B cell (primary cell): ENCODE data around the gene MEIKIN. TPM values are rescaled to one million over a fixed set of nuclear protein-coding genes. Genes with fewer than 3 reads are reported as not detected.

Experiments used
- ATAC-seq: fragments of 200-7000 bp; cut with Tn5 transposase; one replicate; pipeline ENCODE4 v1.10.0; 2021; ENCODE audit warnings: low read depth, mild to moderate bottlenecking, moderate number of reproducible peaks, moderate library complexity
- CTCF ChIA-PET: fragments of 350-600 bp; sonication (Branson Sonifier 250); formaldehyde crosslinking; loops from one replicate; lab custom pipeline; 2021; ENCODE audit warnings: antibody characterized with exemption, inconsistent platforms; lab: Charles Lee
- POLR2A ChIA-PET: fragments of 350-600 bp; sonication (Branson Sonifier 250); formaldehyde crosslinking; loops from one replicate; lab custom pipeline; 2021; ENCODE audit warnings: antibody characterized with exemption; lab: Charles Lee
- DNase-seq: peaks from one replicate; pipeline ENCODE4 v3.0.0; 2013
- H2AFZ ChIP-seq: 2 replicates; pipeline ENCODE4 v1.6.1; 2012; ENCODE audit warnings: mild to moderate bottlenecking, low read depth, low read length; ENCODE audit not compliant: insufficient read depth, poor library complexity, severe bottlenecking
- H3K27ac ChIP-seq, 2 donors: 1 replicate in 1 of 2; 2 replicates in 1 of 2; pipeline ENCODE4 v1.5.1; 2012 to 2013; ENCODE audit warnings: low read length in 2 of 2, mild to moderate bottlenecking in 2 of 2, moderate library complexity in 1 of 2
- H3K27me3 ChIP-seq, 4 experiments: fragments of 200-600 bp in 1 of 4; sonication (generic) in 1 of 4; replicated peaks in 1 of 4; 1 replicate in 2 of 4; 2 replicates in 2 of 4; pipeline versions ENCODE4 v1.6.1 to v1.7.0; 2013 to 2016; ENCODE audit warnings: low read length in 3 of 4, mild to moderate bottlenecking in 2 of 4, mixed read lengths in 1 of 4, moderate library complexity in 1 of 4; ENCODE audit not compliant: insufficient read depth in 4 of 4, control insufficient read depth in 3 of 4; ENCODE audit errors: control extremely low read depth in 1 of 4
- H3K36me3 ChIP-seq, 2 experiments: replicated peaks in 1 of 2; 1 replicate in 1 of 2; 2 replicates in 1 of 2; pipeline versions ENCODE4 v1.6.1 to v1.7.1; 2013; ENCODE audit warnings: low read length in 1 of 2; ENCODE audit not compliant: insufficient read depth in 2 of 2, control insufficient read depth in 1 of 2; ENCODE audit errors: control extremely low read depth in 1 of 2, extremely low read depth in 1 of 2
- H3K4me1 ChIP-seq, 2 donors: fragments of 200-600 bp in 1 of 2; sonication (generic) in 1 of 2; 1 replicate in 1 of 2; 2 replicates in 1 of 2; pipeline versions ENCODE4 v1.5.1 to v1.6.1; 2013 to 2017; ENCODE audit warnings: low read length in 2 of 2; ENCODE audit not compliant: control insufficient read depth in 2 of 2, insufficient read depth in 2 of 2
- H3K4me2 ChIP-seq: replicated peaks from 2 replicates; pipeline ENCODE3; 2012; ENCODE audit warnings: mild to moderate bottlenecking, low read depth, low read length; ENCODE audit not compliant: poor library complexity, severe bottlenecking
- H3K4me3 ChIP-seq, 5 experiments: fragments of 200-600 bp in 1 of 5; sonication (generic) in 1 of 5; 1 replicate in 3 of 5; 2 replicates in 2 of 5; pipeline versions ENCODE4 v1.5.1 to v1.7.0; 2011 to 2016; ENCODE audit warnings: low read length in 4 of 5, mild to moderate bottlenecking in 4 of 5, low read depth in 2 of 5, control low read depth in 1 of 5, moderate library complexity in 1 of 5; ENCODE audit not compliant: insufficient read depth in 1 of 5; ENCODE audit errors: control extremely low read depth in 1 of 5, extremely low read depth in 1 of 5
- H3K79me2 ChIP-seq: fragments of 200-600 bp; sonication (generic); one replicate; pipeline ENCODE4 v1.6.0; 2016; ENCODE audit warnings: low read length; ENCODE audit not compliant: control insufficient read depth, insufficient read depth
- H3K9ac ChIP-seq: fragments of 200-600 bp; sonication (generic); 2 replicates; pipeline ENCODE4 v1.6.1; 2017; ENCODE audit warnings: mild to moderate bottlenecking, low read length, moderate library complexity
- H3K9me3 ChIP-seq, 3 donors: one replicate each; pipeline versions ENCODE4 v1.6.1 to v1.7.1; 2013; ENCODE audit warnings: low read length in 2 of 3; ENCODE audit not compliant: control insufficient read depth in 2 of 3, insufficient read depth in 1 of 3; ENCODE audit errors: control extremely low read depth in 1 of 3
- H4K20me1 ChIP-seq: 2 replicates; pipeline ENCODE4 v1.6.0; 2012; ENCODE audit warnings: mild to moderate bottlenecking, low read length; ENCODE audit not compliant: insufficient read depth, control insufficient read depth, poor library complexity, severe bottlenecking
- H3K27ac Mint-ChIP-seq: one replicate; pipeline ENCODE4 v1.8.0; 2021; ENCODE audit warnings: mixed read lengths
- H3K27me3 Mint-ChIP-seq: one replicate; pipeline ENCODE4 v1.8.0; 2021; ENCODE audit warnings: mixed read lengths
- H3K4me1 Mint-ChIP-seq: one replicate; pipeline ENCODE4 v1.8.0; 2021; ENCODE audit warnings: mixed read lengths
- H3K4me3 Mint-ChIP-seq: one replicate; pipeline ENCODE4 v1.8.0; 2021; ENCODE audit warnings: mixed read lengths
- H3K9me3 Mint-ChIP-seq: one replicate; pipeline ENCODE4 v1.8.0; 2022; ENCODE audit warnings: mixed read lengths; ENCODE audit not compliant: insufficient read depth
- EZH2 ChIP-seq: IDR thresholded peaks from 2 replicates; pipeline ENCODE4 v1.6.1; 2012; ENCODE audit warnings: borderline replicate concordance, low read depth, mild to moderate bottlenecking, moderate library complexity, low read length; ENCODE audit not compliant: insufficient read depth, poor library complexity, severe bottlenecking
- WGBS: methylation state at CpG from one replicate; pipeline ENCODE4 v1.1.5; 2013; ENCODE audit warnings: missing lambda C conversion rate; ENCODE audit not compliant: insufficient coverage; 5-methylcytosine and 5-hydroxymethylcytosine counted together
- intact Hi-C: fragments of 100-400 bp; cut with micrococcal nuclease; formaldehyde crosslinking; loops from one replicate; pipeline ENCODE4 v1.10.0; 2022
- polyA plus RNA-seq: library from polyadenylated mRNA; depleted of rRNA; stranded (reverse); fragments of >200 nt; gene quantifications from 2 replicates; pipeline ENCODE4 v1.2.3, GENCODE V29; 2012
- total RNA-seq, 2 donors: library from RNA; stranded (reverse); fragments of 120-200 nt in 1 of 2; gene quantifications; 1 replicate in 1 of 2; 2 replicates in 1 of 2; pipeline versions ENCODE4 v1.2.3 to v1.2.4, GENCODE V29; 2013 to 2022
- TF ChIP-seq, protein P1 (sequence below): fragments of 200-600 bp; IDR thresholded peaks from one replicate; pipeline ENCODE4 v1.8.0; 2022; ENCODE audit warnings: antibody characterized with exemption, mild to moderate bottlenecking

MEIKIN gene
- total and polyA plus RNA-seq, 2 donors (not counting 1 experiment from before 2014, with no cell fraction given): not detected

GRCh38 chr5:131795879-131796792, 149.3 kb downstream of the MEIKIN start:
- Histone ChIP-seq H3K27ac (peak overlapping the region; percentile 82 to 100), H3K4me1 (peaks cover 15 to 21% of the 10 kb centered on the region in 2 donors), H3K36me3 (no peaks in the 10 kb centered on the region), H3K4me2 (peak overlapping the region; percentile 99), H3K9ac (peak overlapping the region; percentile 99), H3K4me3 (peak overlapping the region; percentile 66 to 82 (median 76)), H3K27me3 (no peaks in the 10 kb centered on the region), H4K20me1 (peaks cover 15% of the 10 kb centered on the region), H3K9me3 (no peaks in the 10 kb centered on the region), H2AFZ (peak overlapping the region; percentile 99), H3K79me2 (peaks cover 65% of the 10 kb centered on the region)
- CTCF ChIA-PET: interaction anchor here (0.9 to 2.1 kb wide), 2 partner anchors 149 to 206 kb away, joined by 6 to 10 read pairs; no protein-coding TSS in a partner anchor
- Mint-ChIP-seq H3K4me1 (peaks cover 42% of the 10 kb centered on the region), H3K27ac (peak overlapping the region; percentile 96), H3K4me3 (peak overlapping the region; percentile 98), H3K27me3 (no peaks in the 10 kb centered on the region), H3K9me3 (no peaks in the 10 kb centered on the region)
- DNase-seq: no peak
- ATAC-seq: peak; percentile 18
- TF ChIP-seq EZH2: no peak
- TF ChIP-seq, protein P1, sequence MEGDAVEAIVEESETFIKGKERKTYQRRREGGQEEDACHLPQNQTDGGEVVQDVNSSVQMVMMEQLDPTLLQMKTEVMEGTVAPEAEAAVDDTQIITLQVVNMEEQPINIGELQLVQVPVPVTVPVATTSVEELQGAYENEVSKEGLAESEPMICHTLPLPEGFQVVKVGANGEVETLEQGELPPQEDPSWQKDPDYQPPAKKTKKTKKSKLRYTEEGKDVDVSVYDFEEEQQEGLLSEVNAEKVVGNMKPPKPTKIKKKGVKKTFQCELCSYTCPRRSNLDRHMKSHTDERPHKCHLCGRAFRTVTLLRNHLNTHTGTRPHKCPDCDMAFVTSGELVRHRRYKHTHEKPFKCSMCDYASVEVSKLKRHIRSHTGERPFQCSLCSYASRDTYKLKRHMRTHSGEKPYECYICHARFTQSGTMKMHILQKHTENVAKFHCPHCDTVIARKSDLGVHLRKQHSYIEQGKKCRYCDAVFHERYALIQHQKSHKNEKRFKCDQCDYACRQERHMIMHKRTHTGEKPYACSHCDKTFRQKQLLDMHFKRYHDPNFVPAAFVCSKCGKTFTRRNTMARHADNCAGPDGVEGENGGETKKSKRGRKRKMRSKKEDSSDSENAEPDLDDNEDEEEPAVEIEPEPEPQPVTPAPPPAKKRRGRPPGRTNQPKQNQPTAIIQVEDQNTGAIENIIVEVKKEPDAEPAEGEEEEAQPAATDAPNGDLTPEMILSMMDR: no peak
- intact Hi-C loops: loop anchor here (2.0 to 10.0 kb wide), 5 partner anchors 51 to 626 kb away; partner anchors contain the start of gene LYRM7
- under 1% methylated on average over 56 of the region's 56 CpGs for WGBS
- POLR2A ChIA-PET: interaction anchor here (1.2 to 1.6 kb wide), 4 partner anchors 8 to 163 kb away, joined by 3 to 10 read pairs (median 4); partner anchors contain the start of gene RAPGEF6
